NCI-H82 treated with DMSO at 0.1 percent for 48 hours (cell line): ENCODE measurements around the gene SRSF9.
"Not testable (repeated sequence)": the region's sequence is repeated elsewhere in the genome, so short reads cannot be mapped to it uniquely, and the experiment has no call there.

Experiments used
- DNase-seq: peaks from one replicate; lab custom pipeline; 2025; ENCODE audit not compliant: unreplicated experiment; lab: John Stamatoyannopoulos, UW

The SRSF9 gene

GRCh38 chr12:120469450-120470149, at the start of gene SRSF9:
TSS of gene SRSF9 (minus strand) at chr12:120469748. CDS start at chr12:120469609, 139 bp downstream.
- peak; percentile 83 for DNase-seq

GRCh38 chr12:120519324-120519723, 49.8 kb upstream of the SRSF9 start:
- DNase-seq: not testable (repeated sequence)

GRCh38 chr12:120515496-120515895, 45.9 kb upstream of the SRSF9 start:
- DNase-seq: no peak

GRCh38 chr12:120514002-120514401, 44.5 kb upstream of the SRSF9 start:
- DNase-seq: no peak

- no peak for DNase-seq
Observed at GRCh38 chr12:120508537-120508936, 39.0 kb upstream of the SRSF9 start.

GRCh38 chr12:120504587-120504986, 35.0 kb upstream of the SRSF9 start:
- DNase-seq: no peak

GRCh38 chr12:120500581-120500980, 31.0 kb upstream of the SRSF9 start:
- DNase-seq: no peak

- DNase-seq: no peak
Observed at GRCh38 chr12:120498870-120499515, 29.4 kb upstream of the SRSF9 start.

- no peak for DNase-seq
Observed at GRCh38 chr12:120497524-120498150, 28.1 kb upstream of the SRSF9 start.

- DNase-seq: no peak
Observed at GRCh38 chr12:120496413-120497340, 27.1 kb upstream of the SRSF9 start.

GRCh38 chr12:120495731-120496412, 26.3 kb upstream of the SRSF9 start, which contains the start of gene DYNLL1:
TSS of gene DYNLL1 (plus strand) at chr12:120496113. CDS start at chr12:120496422, 309 bp downstream.
- DNase-seq: peak; percentile 90

- no peak for DNase-seq
Observed at GRCh38 chr12:120495186-120495730, 25.7 kb upstream of the SRSF9 start.

GRCh38 chr12:120490833-120491512, 21.4 kb upstream of the SRSF9 start:
- no peak for DNase-seq

- no peak for DNase-seq
Observed at GRCh38 chr12:120490325-120490724, 20.8 kb upstream of the SRSF9 start.

- no peak for DNase-seq
Observed at GRCh38 chr12:120489018-120489417, 19.5 kb upstream of the SRSF9 start.

GRCh38 chr12:120488057-120488640, 18.6 kb upstream of the SRSF9 start:
- DNase-seq: no peak

GRCh38 chr12:120487552-120487951, 18.0 kb upstream of the SRSF9 start:
- DNase-seq: not testable (repeated sequence)

GRCh38 chr12:120485961-120486881, 16.7 kb upstream of the SRSF9 start:
- DNase-seq: peak; percentile 9
